HG03097 (cell line): Measurements from ENCODE around the gene ABL2.
"Not testable (repeated sequence)": the region's sequence is repeated elsewhere in the genome, so short reads cannot be mapped to it uniquely, and the experiment has no call there.

Experiments used
- ATAC-seq: cut with Tn5 transposase; IDR thresholded peaks from one replicate; pipeline ENCODE4 v1.9.1; 2021; ENCODE audit not compliant: unreplicated experiment, low FRiP score

ABL2 gene

DNA sequence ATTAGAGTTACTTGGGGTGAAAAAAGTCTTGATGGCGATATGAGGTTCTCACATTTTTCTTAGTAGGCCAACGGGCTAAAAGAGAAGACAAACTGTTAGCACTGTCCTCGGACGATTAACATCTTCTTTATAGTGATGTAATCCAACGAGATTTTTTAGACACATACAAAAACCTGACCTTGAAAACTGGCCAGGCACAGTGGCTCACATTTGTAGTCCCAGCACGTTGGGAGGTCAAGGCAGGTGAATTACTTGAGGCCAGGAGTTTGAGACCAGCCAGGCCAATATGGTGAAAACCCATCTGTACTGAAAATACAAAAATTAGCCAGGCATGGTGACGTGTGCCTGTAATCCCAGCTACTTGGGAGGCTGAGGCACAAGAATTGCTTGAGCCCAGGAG, 8.4 kb downstream of the ABL2 start:
- not testable (repeated sequence) for ATAC-seq

DNA sequence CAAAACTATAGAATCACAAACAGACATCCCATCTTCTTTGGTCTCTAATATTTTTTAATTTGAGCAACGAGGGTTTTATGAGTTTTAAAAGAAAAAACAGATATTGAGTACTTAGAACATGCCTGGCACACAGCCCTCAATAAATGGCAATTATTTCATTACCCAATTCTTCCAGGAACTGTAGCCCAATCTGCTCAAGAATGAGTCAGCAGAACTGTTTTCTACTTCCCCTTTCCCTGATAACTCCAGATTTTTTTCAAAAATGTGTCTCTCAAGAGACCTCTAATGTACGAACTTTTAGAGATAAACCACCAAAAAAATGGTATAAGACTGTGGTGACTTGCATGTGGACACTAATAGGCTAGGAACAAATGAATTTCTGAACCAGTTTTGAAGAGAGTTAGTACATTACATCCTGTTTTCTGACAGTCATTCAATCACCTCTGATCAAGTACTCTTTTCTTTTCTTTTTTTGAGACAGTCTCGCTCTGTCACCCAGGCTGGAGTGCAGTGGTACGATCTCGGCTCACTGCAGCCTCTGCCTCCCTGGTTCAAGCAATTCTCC, 11.5 kb downstream of the ABL2 start:
- no peak for ATAC-seq

GRCh38 chr1:179213317-179213716, 16.2 kb downstream of the ABL2 start:
- ATAC-seq, result not testable (repeated sequence)

DNA sequence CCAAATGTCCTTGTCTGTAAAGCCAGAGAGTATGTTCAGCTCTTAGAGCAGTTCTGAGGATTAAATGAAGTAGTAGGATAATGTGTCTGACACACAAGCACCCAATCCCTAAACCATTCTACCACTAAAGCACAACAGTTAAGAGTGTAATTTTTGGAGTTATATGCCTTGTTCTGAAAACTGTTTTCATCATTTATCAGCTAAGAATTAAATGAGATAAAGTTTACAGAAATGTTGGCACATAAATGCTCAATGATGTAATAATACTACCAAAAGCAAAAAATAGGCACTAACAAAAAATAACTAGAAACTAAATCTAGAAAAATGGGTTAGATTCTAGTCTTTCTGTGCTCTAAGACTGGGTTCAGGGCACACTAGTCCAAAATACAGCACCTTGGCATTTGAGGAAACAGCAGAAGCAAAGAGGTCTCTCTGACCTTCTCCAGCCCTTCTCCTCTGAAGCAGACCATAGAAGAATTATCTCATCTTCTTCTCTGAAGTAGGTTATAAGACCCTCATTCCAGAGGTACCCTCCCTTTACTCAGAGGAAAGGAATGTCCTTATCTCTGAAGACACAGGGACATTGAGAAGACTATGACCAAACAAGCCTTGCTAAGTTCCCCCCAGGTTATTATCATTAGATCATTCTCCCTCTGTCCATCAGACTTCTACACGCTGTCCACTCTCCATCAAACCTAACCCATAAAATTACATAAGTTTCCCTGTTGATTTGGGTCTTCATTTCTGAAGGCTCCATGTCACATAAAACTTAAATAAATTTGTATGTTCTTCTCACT, 20.6 kb downstream of the ABL2 start:
- no peak for ATAC-seq

- ATAC-seq, result no peak
Observed at GRCh38 chr1:179206812-179207211, 22.7 kb downstream of the ABL2 start.

DNA sequence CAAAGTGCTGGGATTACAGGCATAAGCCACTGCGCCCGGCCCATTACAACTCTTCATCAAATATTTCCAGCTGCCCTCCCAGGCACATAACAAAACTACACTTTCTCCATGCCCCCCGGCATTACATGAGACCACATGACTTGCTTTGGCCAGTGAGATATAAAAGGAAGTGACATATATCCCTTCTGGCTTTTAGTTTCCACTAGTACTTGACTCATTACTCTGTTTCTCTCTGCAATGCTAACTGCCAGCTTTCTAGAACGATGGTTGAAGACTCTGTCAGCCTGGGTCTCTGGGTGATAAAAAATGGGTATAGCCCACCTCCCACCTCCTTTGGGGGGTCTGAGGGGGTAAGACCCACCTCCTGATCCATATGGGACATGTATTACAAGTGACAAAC, 24.2 kb downstream of the ABL2 start:
- ATAC-seq, result no peak

DNA sequence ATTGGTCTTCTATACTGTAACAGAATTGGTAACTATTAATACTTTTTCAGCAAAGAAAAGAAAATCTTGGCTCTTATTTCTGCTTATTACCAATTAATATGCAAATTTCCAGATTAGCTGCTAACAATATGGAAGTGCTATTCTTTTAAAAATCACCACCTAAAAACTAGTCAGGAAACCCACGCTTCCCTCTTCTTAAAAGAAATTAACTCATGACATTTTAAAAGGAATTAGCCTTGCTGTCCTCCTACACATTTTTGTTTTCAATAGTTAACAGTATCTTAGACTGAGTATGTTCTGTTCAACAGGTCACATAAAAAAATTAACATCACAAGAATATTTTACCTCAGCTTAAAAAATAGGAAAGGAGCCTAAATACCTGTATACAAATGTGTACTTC, 27.3 kb downstream of the ABL2 start:
- ATAC-seq, result no peak

- ATAC-seq, result no peak
Observed at GRCh38 chr1:179200586-179200985, 28.9 kb downstream of the ABL2 start.

- ATAC-seq, result no peak
Observed at GRCh38 chr1:179197690-179198297, 31.7 kb downstream of the ABL2 start.

GRCh38 chr1:179195857-179196256, 33.6 kb downstream of the ABL2 start:
- ATAC-seq, result not testable (repeated sequence)

DNA sequence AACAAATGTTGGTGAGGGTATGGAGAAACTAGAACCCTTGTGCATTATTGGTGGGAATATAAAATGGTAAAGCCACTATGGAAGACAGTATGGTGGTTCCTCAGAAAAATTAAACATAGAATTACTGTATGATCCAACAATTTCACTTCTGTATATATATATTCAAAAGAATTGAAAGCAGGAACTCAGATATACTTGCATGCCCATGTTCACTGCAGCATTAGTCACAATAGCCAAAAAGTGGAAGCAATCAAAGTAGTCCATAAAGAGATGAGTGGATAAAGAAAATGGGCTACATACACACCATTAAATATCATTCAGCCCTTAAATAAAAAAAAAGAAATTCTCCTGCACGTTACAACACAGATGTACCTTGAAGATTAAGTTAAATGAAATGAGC, 34.1 kb downstream of the ABL2 start:
- ATAC-seq, result no peak

DNA sequence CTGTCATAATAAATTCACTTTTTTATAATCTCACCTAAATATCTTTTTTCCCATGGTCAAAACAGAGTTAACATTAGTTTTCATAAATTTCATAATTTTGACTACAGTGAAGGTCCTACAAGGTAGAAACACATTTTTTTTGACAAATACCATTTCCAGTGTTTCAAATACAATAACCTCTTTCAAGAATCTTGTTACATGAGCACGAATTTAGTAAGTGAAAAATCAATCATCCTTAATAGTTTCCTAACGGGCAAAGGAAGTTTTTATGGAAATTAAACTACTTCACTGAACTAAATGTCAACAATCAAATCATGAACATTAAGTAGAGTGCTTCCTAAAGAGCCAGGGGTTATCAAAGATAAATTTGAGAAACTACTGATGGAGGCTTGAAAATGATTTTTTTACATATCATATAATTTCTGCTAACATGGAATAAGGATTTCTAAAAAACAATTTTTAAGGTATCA, 35.4 kb downstream of the ABL2 start:
- no peak for ATAC-seq

- no peak for ATAC-seq
Observed at GRCh38 chr1:179190861-179191260, 38.6 kb downstream of the ABL2 start.

- ATAC-seq, result no peak
Observed at GRCh38 chr1:179187735-179188471, 41.6 kb downstream of the ABL2 start.

GRCh38 chr1:179187043-179187442, 42.4 kb downstream of the ABL2 start:
- no peak for ATAC-seq

- ATAC-seq, result no peak
Observed at GRCh38 chr1:179184403-179184802, 45.1 kb downstream of the ABL2 start.

- no peak for ATAC-seq
Observed at GRCh38 chr1:179183857-179184256, 45.6 kb downstream of the ABL2 start.

- no peak for ATAC-seq
Observed at GRCh38 chr1:179178950-179179349, 50.5 kb downstream of the ABL2 start.

- ATAC-seq, result no peak
Observed at GRCh38 chr1:179178183-179178582, 51.3 kb downstream of the ABL2 start.

GRCh38 chr1:179177615-179178014, 51.9 kb downstream of the ABL2 start:
- ATAC-seq, result no peak

- ATAC-seq, result no peak
Observed at GRCh38 chr1:179177182-179177581, 52.3 kb downstream of the ABL2 start.
